ENCODE measurements around the gene GOLPH3L. TPM values are rescaled to one million over a fixed set of nuclear protein-coding genes. Genes with fewer than 3 reads are reported as not detected.

GOLPH3L gene
- 16.5 and 18.5 TPM in 2 replicates for total RNA-seq

DNA sequence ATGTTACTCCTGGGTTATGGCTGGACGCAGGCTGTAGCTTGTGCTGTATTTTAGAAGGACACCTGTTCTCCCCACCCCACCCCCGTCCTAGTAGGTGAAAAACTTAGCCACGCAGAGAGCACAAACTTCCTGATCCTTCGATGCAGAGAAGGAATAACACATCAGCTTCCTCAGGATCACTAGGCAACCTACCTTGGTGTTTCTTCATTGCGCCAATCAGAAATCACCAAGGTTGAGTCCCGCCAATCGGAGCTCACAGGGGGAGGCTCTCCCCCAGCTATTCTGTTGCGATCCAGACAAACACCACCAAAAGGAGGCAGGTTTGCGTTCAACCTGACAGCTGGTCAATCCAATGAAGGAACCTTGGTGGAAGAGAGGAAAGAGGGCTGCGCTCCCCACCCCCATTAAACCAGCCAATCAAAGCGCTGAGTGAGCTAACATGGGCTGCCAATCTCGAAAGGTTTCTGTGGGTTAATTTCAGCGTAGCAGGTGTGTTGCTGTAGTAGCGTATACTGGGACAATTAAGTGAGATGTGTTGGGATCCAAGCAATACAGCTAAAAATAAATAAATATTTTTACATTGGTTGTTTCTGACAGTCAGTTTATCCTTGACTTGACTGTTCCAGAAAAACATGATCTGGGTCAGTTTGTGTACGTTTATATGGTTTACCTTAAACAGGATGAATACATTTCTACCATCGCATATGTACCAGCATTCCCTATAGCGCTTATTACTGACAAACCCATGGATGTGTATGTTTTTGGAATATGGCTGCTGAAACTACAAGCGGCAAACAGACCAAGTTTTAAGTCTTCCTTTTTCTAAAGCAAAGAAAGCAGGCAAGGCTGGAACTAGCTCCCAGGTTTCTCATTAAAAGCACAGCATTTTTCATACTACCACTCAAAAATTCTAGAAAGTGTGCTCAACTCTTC is at the start of gene GOLPH3L:
Gene GOLPH3L (minus strand): TSS at position 160 of the 933 bp plus-strand sequence. CDS start 2,316 bp downstream, outside the sequence.

DNA sequence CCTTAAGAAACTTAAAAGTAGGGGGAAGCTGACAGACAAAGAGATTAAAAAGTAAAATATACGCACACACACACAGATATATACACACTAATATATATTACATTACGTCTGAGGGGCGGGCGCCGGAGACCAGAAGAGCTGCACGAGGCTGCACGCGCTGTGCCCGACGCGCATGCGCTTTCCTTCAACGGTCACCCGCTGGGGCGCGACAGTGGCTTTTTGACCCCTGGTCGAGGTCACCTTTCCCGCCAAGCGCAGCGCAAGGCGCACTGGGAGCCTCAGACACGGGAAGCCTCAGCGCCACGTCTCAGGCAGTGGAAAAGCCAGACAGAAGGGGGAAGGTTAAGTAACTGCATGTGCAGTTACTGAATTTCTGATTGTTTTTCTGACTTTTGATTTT is 23.7 kb upstream of the GOLPH3L start, which contains the start of gene HORMAD1:
Gene HORMAD1 (minus strand): TSS at position 193 of the 400 bp plus-strand sequence. CDS start 1,390 bp downstream, outside the sequence.

DNA sequence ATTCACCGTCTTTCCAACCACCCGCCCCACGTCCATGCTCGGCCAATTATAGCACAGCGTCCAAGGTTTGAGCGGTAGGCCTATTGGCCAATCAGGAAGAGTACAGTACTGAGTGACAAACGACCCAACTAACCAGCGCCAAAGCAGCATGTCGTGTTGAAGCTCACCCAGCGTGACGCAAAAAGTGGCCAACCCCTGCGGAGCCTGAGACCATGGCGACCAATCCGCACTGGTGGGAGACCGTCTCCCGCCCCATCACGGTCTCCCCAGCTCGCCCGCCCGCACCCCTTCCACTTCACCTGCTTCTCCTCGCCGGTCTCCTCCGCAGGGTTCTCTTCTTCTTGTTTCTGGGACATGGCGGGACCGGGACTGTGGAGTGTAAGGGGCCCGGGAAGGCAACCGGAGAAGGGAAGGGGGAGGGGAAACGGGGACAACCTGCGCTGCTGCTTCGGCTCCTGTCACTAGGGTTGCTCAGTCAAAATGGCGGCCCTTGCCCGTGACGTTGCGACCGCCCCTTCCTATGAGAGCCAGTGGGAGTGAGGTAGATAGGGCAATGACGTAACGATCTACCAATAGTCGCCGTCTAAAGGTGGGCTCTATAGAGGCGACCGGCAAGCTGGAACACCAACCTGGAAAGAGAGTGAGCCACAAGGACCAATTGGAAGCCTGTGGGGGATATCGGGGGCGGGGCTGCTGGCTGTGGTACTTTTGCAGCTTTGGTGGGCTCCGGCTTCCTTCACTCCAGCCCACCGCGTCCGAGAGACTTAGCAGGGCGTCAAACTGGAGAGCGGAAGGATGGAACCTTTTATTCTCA is 67.6 kb downstream of the GOLPH3L start, which contains the start of gene ENSA:
Gene ENSA (minus strand): TSS at position 498 of the 814 bp plus-strand sequence. CDS start 142 bp downstream, at position 356.

Other genes starting within 250 kb of the GOLPH3L start
- 19.6 and 21.8 TPM in 2 replicates for gene TARS2, start 209.7 kb downstream of the GOLPH3L start, total RNA-seq
- 67.0 and 86.5 TPM in 2 replicates for gene ECM1, start 189.0 kb downstream of the GOLPH3L start, total RNA-seq
- gene FALEC, start 181.4 kb downstream of the GOLPH3L start, total RNA-seq = 0.86 TPM in 1 of 2 replicates, not detected in the other
- 13.8 and 14.9 TPM in 2 replicates for gene ADAMTSL4, start 147.7 kb downstream of the GOLPH3L start, total RNA-seq
- gene MCL1, start 117.5 kb downstream of the GOLPH3L start, total RNA-seq = 189 and 206 TPM in 2 replicates
- gene ENSA, start 67.5 kb downstream of the GOLPH3L start, total RNA-seq = 85.1 and 104 TPM in 2 replicates
- gene HORMAD1, start 23.7 kb upstream of the GOLPH3L start, total RNA-seq = not detected in 2 replicates
- 0.29 and 1.2 TPM in 2 replicates for gene CTSS, start 68.6 kb upstream of the GOLPH3L start, total RNA-seq
- 74.1 and 82.6 TPM in 2 replicates for gene CTSK, start 111.1 kb upstream of the GOLPH3L start, total RNA-seq
- 31.4 and 42.7 TPM in 2 replicates for gene ARNT, start 179.4 kb upstream of the GOLPH3L start, total RNA-seq
- not detected in 2 replicates for gene CTXND2, start 190.0 kb upstream of the GOLPH3L start, total RNA-seq
- gene SETDB1, start 229.2 kb upstream of the GOLPH3L start, total RNA-seq = 15.1 and 16.7 TPM in 2 replicates